GM12878 (cell line): ENCODE measurements around the gene PGLYRP3. TPM values are rescaled to one million over a fixed set of nuclear protein-coding genes. Genes with fewer than 3 reads are reported as not detected.

Experiments used
- ATAC-seq: fragments of 200-7000 bp; cut with Tn5 transposase; 3 replicates; pipeline ENCODE4 v1.9.1; 2020; ENCODE audit warnings: mild to moderate bottlenecking, moderate library complexity
- BruUV-seq: library from RNA; stranded (reverse); fragments of 400-500 nt; replicated peaks from 2 replicates; lab custom pipeline; 2021; lab: Mats Ljungman, UMichigan
- CTCF ChIA-PET: fragments of 300-600 bp; sonication (Branson Sonifier 250); formaldehyde crosslinking; extraction: SDS; loops from one replicate; lab custom pipeline; 2021; ENCODE audit warnings: inconsistent platforms; lab: Yijun Ruan, JAX
- POLR2A ChIA-PET: fragments of 350-600 bp; formaldehyde crosslinking; extraction: SDS; loops from one replicate; lab custom pipeline; 2021; ENCODE audit warnings: inconsistent platforms; lab: Charles Lee
- RAD21 ChIA-PET: fragments of 300-600 bp; sonication (Branson Sonifier 250); formaldehyde crosslinking; loops from one replicate; lab custom pipeline; 2023; ENCODE audit warnings: antibody characterized with exemption; ENCODE audit not compliant: unreplicated experiment; lab: Charles Lee
- SMC1A ChIA-PET: fragments of 300-600 bp; sonication (Branson Sonifier 250); formaldehyde crosslinking; loops from one replicate; lab custom pipeline; 2023; ENCODE audit not compliant: unreplicated experiment, uncharacterized antibody; lab: Charles Lee
- DNase-seq: peaks from one replicate; pipeline ENCODE4 v3.0.0-alpha.2; 2011; ENCODE audit warnings: low read depth, low spot score
- FAIRE-seq: peaks from 3 replicates; lab custom pipeline; 2011; peaks lifted over from hg19 to GRCh38; lab: Jason Lieb, UNC
- H2AFZ ChIP-seq: 2 replicates; pipeline ENCODE4 v1.6.0; 2011; ENCODE audit warnings: low read depth, low read length, control low read depth; ENCODE audit not compliant: control insufficient read depth
- H3K27ac ChIP-seq: 2 replicates; pipeline ENCODE4 v1.5.1; 2011; ENCODE audit warnings: control low read depth; ENCODE audit not compliant: control insufficient read depth, insufficient read depth
- H3K27me3 ChIP-seq, 2 experiments: replicated peaks in 1 of 2; 2 replicates each; pipeline versions ENCODE4 v1.6.0 to v1.6.1; 2011; ENCODE audit warnings: low read length in 1 of 2; ENCODE audit not compliant: control insufficient read depth in 2 of 2, insufficient read depth in 2 of 2
- H3K36me3 ChIP-seq, 2 experiments: 2 replicates each; pipeline ENCODE4 v1.5.1; 2011; ENCODE audit warnings: low read length in 1 of 2; ENCODE audit not compliant: control insufficient read depth in 2 of 2, insufficient read depth in 2 of 2
- H3K4me1 ChIP-seq: 2 replicates; pipeline ENCODE4 v1.6.1; 2011; ENCODE audit warnings: mild to moderate bottlenecking, low read length, moderate library complexity, mixed read lengths; ENCODE audit not compliant: control insufficient read depth, insufficient read depth
- H3K4me2 ChIP-seq: 2 replicates; pipeline ENCODE4 v1.6.0; 2011; ENCODE audit warnings: control low read depth; ENCODE audit not compliant: control insufficient read depth, insufficient read depth
- H3K4me3 ChIP-seq: fragments of 200-600 bp; sonication (generic); 2 replicates; pipeline ENCODE4 v1.5.1; 2016
- H3K79me2 ChIP-seq: 2 replicates; pipeline ENCODE4 v1.6.0; 2011; ENCODE audit warnings: low read length; ENCODE audit not compliant: control insufficient read depth, insufficient read depth
- H3K9ac ChIP-seq: 2 replicates; pipeline ENCODE4 v1.8.0; 2011; ENCODE audit warnings: low read length, control low read depth, mixed read lengths; ENCODE audit not compliant: control insufficient read depth, insufficient read depth
- H3K9me3 ChIP-seq: replicated peaks from 3 replicates; pipeline ENCODE4 v1.5.1; 2011; ENCODE audit warnings: mild to moderate bottlenecking, low read length; ENCODE audit not compliant: control insufficient read depth, insufficient read depth
- H4K20me1 ChIP-seq: 2 replicates; pipeline ENCODE4 v1.6.0; 2011; ENCODE audit not compliant: control insufficient read depth, insufficient read depth
- ATF2 ChIP-seq: IDR thresholded peaks from 2 replicates; pipeline ENCODE4 v1.6.1; 2012; ENCODE audit warnings: low read length, inconsistent platforms
- BCL11A ChIP-seq: IDR thresholded peaks from 2 replicates; pipeline ENCODE4 v1.6.1; 2011; ENCODE audit warnings: low read depth, low read length
- CEBPZ ChIP-seq: fragments of 150-350 bp; IDR thresholded peaks from 2 replicates; pipeline ENCODE4 v1.6.1; 2016; ENCODE audit warnings: low read depth, low read length
- CHD2 ChIP-seq: IDR thresholded peaks from 2 replicates; pipeline ENCODE4 v1.6.1; 2011; ENCODE audit warnings: low read depth, low read length, improper control_type of control experiment, borderline replicate concordance
- CHD4 ChIP-seq: fragments of 200-600 bp; sonication (generic); IDR thresholded peaks from 2 replicates; pipeline ENCODE4 v1.6.1; 2016; ENCODE audit warnings: mild to moderate bottlenecking
- CUX1 ChIP-seq: IDR thresholded peaks from 2 replicates; pipeline ENCODE4 v1.6.1; 2012; ENCODE audit warnings: improper control_type of control experiment, low read depth, low read length; ENCODE audit not compliant: insufficient replicate concordance
- EED ChIP-seq: sonication (generic); IDR thresholded peaks from 2 replicates; pipeline ENCODE4 v1.6.1; 2016; ENCODE audit warnings: antibody characterized with exemption, low read depth
- ESRRA ChIP-seq: IDR thresholded peaks from 2 replicates; pipeline ENCODE4 v1.6.1; 2012; ENCODE audit warnings: mild to moderate bottlenecking, low read length, improper control_type of control experiment
- FOXK2 ChIP-seq: fragments of 450-650 bp; IDR thresholded peaks from 2 replicates; pipeline ENCODE4 v1.6.1; 2017; ENCODE audit warnings: mild to moderate bottlenecking, moderate library complexity
- GABPA ChIP-seq: IDR thresholded peaks from 2 replicates; pipeline ENCODE4 v1.6.1; 2014; ENCODE audit warnings: antibody characterized with exemption, low read depth, mild to moderate bottlenecking, inconsistent platforms
- LARP7 ChIP-seq: fragments of 450-650 bp; IDR thresholded peaks from 2 replicates; pipeline ENCODE4 v1.6.1; 2017; ENCODE audit warnings: mild to moderate bottlenecking
- TCF3 ChIP-seq: IDR thresholded peaks from 2 replicates; pipeline ENCODE4 v1.6.1; 2012; ENCODE audit warnings: low read depth, mild to moderate bottlenecking, low read length, borderline replicate concordance; ENCODE audit not compliant: insufficient read depth
- WGBS: methylation state at CpG from one replicate; pipeline ENCODE4 v1.1.6; 2016; ENCODE audit warnings: low lambda C conversion rate; ENCODE audit not compliant: insufficient replicate concordance, insufficient coverage; ENCODE audit errors: missing lambda C conversion rate; 5-methylcytosine and 5-hydroxymethylcytosine counted together
- in situ Hi-C: fragments of 300-500 bp; cut with MboI; formaldehyde crosslinking; loops from 9 replicates; pipeline ENCODE4 v1.14.3; 2018; ENCODE audit warnings: mixed read lengths
- intact Hi-C: fragments of 100-400 bp; cut with micrococcal nuclease; formaldehyde crosslinking; loops from one replicate; pipeline ENCODE4 v1.14.2; 2022; ENCODE audit not compliant: unreplicated experiment
- polyA plus RNA-seq, 11 experiments: library from polyadenylated mRNA; depleted of rRNA in 4 of 11; unstranded in 6 of 11; stranded (reverse) in 5 of 11; fragments of >200 nt; fragmentation: Nextera tagmentation in 4 of 11; fragmentation: Illumina TruSeq in 1 of 11; extraction: Ambion mirVana in 4 of 11; extraction: Trizol in 1 of 11; gene quantifications; 1 replicate in 1 of 11; 2 replicates in 10 of 11; pipeline versions ENCODE4 v1.2.1 to v1.2.3, GENCODE V29; 2011 to 2016; ENCODE audit warnings: inconsistent platforms in 2 of 11, missing spikeins in 2 of 11, low read depth in 1 of 11
- total RNA-seq, 4 experiments: library from RNA; depleted of rRNA in 3 of 4; stranded (reverse); fragments of >200 nt in 3 of 4; fragmentation: Illumina TruSeq in 1 of 4; extraction: Trizol in 1 of 4; gene quantifications; 2 replicates each; pipeline versions ENCODE4 v1.2.1 to v1.2.3, GENCODE V29; 2013 to 2021

The PGLYRP3 gene
- total and polyA plus RNA-seq, 10 of the 15 experiments (the other 5 are each of a cell fraction or from before 2014, with no cell fraction given): 0.10 to 0.49 (median 0.18) TPM; not detected in 7

GRCh38 chr1:153292740-153293479 lies 19.8 kb downstream of the PGLYRP3 start:
- SMC1A ChIA-PET: interaction anchor here (0.9 to 2.4 kb wide), 5 partner anchors 12 to 59 kb away, joined by 3 to 16 read pairs (median 8); no protein-coding TSS in a partner anchor
- H3K4me2 ChIP-seq: no peak overlapping the region
- 54% methylated on average over 24 of the region's 25 CpGs for WGBS
- no peak for TF ChIP-seq TCF3
- no peak for TF ChIP-seq FOXK2
- no peak for TF ChIP-seq CEBPZ
- TF ChIP-seq CHD2: no peak
- TF ChIP-seq CHD4: no peak
- no peak for TF ChIP-seq LARP7
- TF ChIP-seq GABPA: no peak
- no peak for TF ChIP-seq ESRRA
- no peak for TF ChIP-seq ATF2
- TF ChIP-seq CUX1: no peak
- no peak for TF ChIP-seq EED
- no peak for TF ChIP-seq BCL11A

More at GRCh38 chr1:153292740-153293479, 19.8 kb downstream of the PGLYRP3 start:
- Histone ChIP-seq H3K9me3 (no peaks in the 10 kb centered on the region), H3K4me3 (no peak overlapping the region), H3K9ac (no peak overlapping the region), H3K36me3 (no peaks in the 10 kb centered on the region), H3K79me2 (no peaks in the 10 kb centered on the region), H2AFZ (no peak overlapping the region), H4K20me1 (no peaks in the 10 kb centered on the region), H3K27me3 (no peaks in the 10 kb centered on the region), H3K27ac (no peak overlapping the region), H3K4me1 (peaks cover 9% of the 10 kb centered on the region)
- ChIA-PET POLR2A (no interaction called here), RAD21 (interaction anchor here (1.5 to 2.7 kb wide), 3 partner anchors 10 to 53 kb away, joined by 4 to 26 read pairs (median 16); no protein-coding TSS in a partner anchor), CTCF (interaction anchor here (1.1 to 2.0 kb wide), 2 partner anchors 18 to 62 kb away, joined by 3 to 8 read pairs; no protein-coding TSS in a partner anchor)
- FAIRE-seq (no peak), DNase-seq (no peak), ATAC-seq (no peak)
- no TSS peak for BruUV-seq
- in situ Hi-C loops (no loop called here), intact Hi-C loops (no loop called here)
